ENCODE measurements around the gene PAPPA2.

The PAPPA2 gene

GRCh38 chr1:176768532-176768931, 305.6 kb downstream of the PAPPA2 start:
- DNase-seq (ENCODE audit: low spot score) = no peak

- DNase-seq (ENCODE audit: low spot score) = no peak
These were observed 307.1 kb downstream of the PAPPA2 start for GRCh38 chr1:176770066-176770465.

- DNase-seq (ENCODE audit: low spot score) = no peak
These were observed 310.1 kb downstream of the PAPPA2 start for GRCh38 chr1:176773038-176773437.

- no peak for DNase-seq (ENCODE audit: low spot score)
These were observed 311.2 kb downstream of the PAPPA2 start for GRCh38 chr1:176774224-176774623.

- DNase-seq (ENCODE audit: low spot score) = no peak
These were observed 312.4 kb downstream of the PAPPA2 start for GRCh38 chr1:176775378-176775777.

GRCh38 chr1:176775996-176776395, 313.0 kb downstream of the PAPPA2 start:
- no peak for DNase-seq (ENCODE audit: low spot score)

- DNase-seq (ENCODE audit: low spot score) = no peak
These were observed 315.1 kb downstream of the PAPPA2 start for GRCh38 chr1:176778056-176778455.

GRCh38 chr1:176779992-176780328, 317.0 kb downstream of the PAPPA2 start:
- DNase-seq (ENCODE audit: low spot score) = no peak

GRCh38 chr1:176783309-176783708, 320.3 kb downstream of the PAPPA2 start:
- DNase-seq (ENCODE audit: low spot score) = no peak

- DNase-seq (ENCODE audit: low spot score) = no peak
These were observed 322.1 kb downstream of the PAPPA2 start for GRCh38 chr1:176785056-176785455.

- DNase-seq (ENCODE audit: low spot score) = no peak
These were observed 322.8 kb downstream of the PAPPA2 start for GRCh38 chr1:176785791-176786190.

- no peak for DNase-seq (ENCODE audit: low spot score)
These were observed 323.3 kb downstream of the PAPPA2 start for GRCh38 chr1:176786274-176786673.

GRCh38 chr1:176789571-176790090, 326.7 kb downstream of the PAPPA2 start:
- DNase-seq (ENCODE audit: low spot score) = no peak

- DNase-seq (ENCODE audit: low spot score) = no peak
These were observed 327.8 kb downstream of the PAPPA2 start for GRCh38 chr1:176790786-176791185.

GRCh38 chr1:176791906-176792305, 328.9 kb downstream of the PAPPA2 start:
- no peak for DNase-seq (ENCODE audit: low spot score)

GRCh38 chr1:176794897-176795508, 332.0 kb downstream of the PAPPA2 start:
- no peak for DNase-seq (ENCODE audit: low spot score)

- DNase-seq (ENCODE audit: low spot score) = no peak
These were observed 333.0 kb downstream of the PAPPA2 start for GRCh38 chr1:176795929-176796328.

- no peak for DNase-seq (ENCODE audit: low spot score)
These were observed 333.6 kb downstream of the PAPPA2 start for GRCh38 chr1:176796583-176796982.

- DNase-seq (ENCODE audit: low spot score) = no peak
These were observed 336.4 kb downstream of the PAPPA2 start for GRCh38 chr1:176799327-176799726.

GRCh38 chr1:176800978-176801513, 338.1 kb downstream of the PAPPA2 start:
- DNase-seq (ENCODE audit: low spot score) = no peak

GRCh38 chr1:176801514-176802020, 338.6 kb downstream of the PAPPA2 start:
- no peak for DNase-seq (ENCODE audit: low spot score)

- no peak for DNase-seq (ENCODE audit: low spot score)
These were observed 339.3 kb downstream of the PAPPA2 start for GRCh38 chr1:176802316-176802715.

- DNase-seq (ENCODE audit: low spot score) = no peak
These were observed 340.1 kb downstream of the PAPPA2 start for GRCh38 chr1:176803042-176803441.

GRCh38 chr1:176803596-176803995, 340.6 kb downstream of the PAPPA2 start:
- DNase-seq (ENCODE audit: low spot score) = no peak

Data from hematopoietic multipotent progenitor cell treated with erythropoietin and hydrocortisone succinate and interleukin-3 and kit ligand, for 15 days (in vitro differentiated cells).